Measurements from ENCODE around the gene CLIC3. TPM values are rescaled to one million over a fixed set of nuclear protein-coding genes. Genes with fewer than 3 reads are reported as not detected.
A peak's percentile ranks its signal among the peaks of the same experiment; 100 is the strongest.

The CLIC3 gene
- total RNA-seq, 1 experiment from 2014 or later: 0.55 TPM

GRCh38 chr9:136958473-136958872, 37.9 kb downstream of the CLIC3 start:
- Histone ChIP-seq H3K36me3 (no peaks in the 10 kb centered on the region), H3K9me3 (replicated peaks) (no peaks in the 10 kb centered on the region), H3K4me1 (peaks cover 3% of the 10 kb centered on the region; the same call in 1 of the 2 replicates), H3K4me3 (no peak overlapping the region), H3K27me3 (peaks cover 50% of the 10 kb centered on the region), H3K27ac (no peak overlapping the region)
- no peak for DNase-seq

GRCh38 chr9:136957901-136958300, 38.5 kb downstream of the CLIC3 start:
- DNase-seq: no peak
- Histone ChIP-seq H3K9me3 (replicated peaks) (no peaks in the 10 kb centered on the region), H3K27me3 (peaks cover 47% of the 10 kb centered on the region), H3K4me1 (peaks cover 1% of the 10 kb centered on the region; the same call in 1 of the 2 replicates), H3K36me3 (no peaks in the 10 kb centered on the region), H3K27ac (no peak overlapping the region), H3K4me3 (no peak overlapping the region)

DNA sequence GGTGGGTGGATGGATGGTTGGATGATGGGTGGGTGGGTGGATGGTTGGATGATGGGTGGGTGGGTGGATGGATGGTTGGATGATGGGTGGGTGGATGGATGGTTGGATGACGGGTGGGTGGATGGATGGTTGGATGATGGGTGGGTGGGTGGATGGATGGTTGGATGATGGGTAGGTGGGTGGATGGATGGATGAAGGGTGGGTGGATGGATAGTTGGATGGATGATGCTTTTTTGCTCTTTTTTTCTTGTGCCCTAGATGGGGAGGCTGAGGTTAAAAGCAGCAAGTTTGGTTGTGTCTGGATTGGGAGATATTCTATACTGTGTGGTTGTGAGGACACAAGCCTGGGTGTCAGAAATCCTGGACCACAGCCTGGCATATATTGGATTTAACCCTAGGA, 38.9 kb downstream of the CLIC3 start:
- no peak overlapping the region for H3K4me3 ChIP-seq
- no peak for DNase-seq
- H3K27me3 ChIP-seq: peaks cover 47% of the 10 kb centered on the region
- no peak overlapping the region for H3K27ac ChIP-seq
- H3K36me3 ChIP-seq: no peaks in the 10 kb centered on the region
- H3K9me3 ChIP-seq (replicated peaks): no peaks in the 10 kb centered on the region
- no peaks in the 10 kb centered on the region for H3K4me1 ChIP-seq

- no peak for DNase-seq
- Histone ChIP-seq H3K27me3 (peaks cover 48% of the 10 kb centered on the region), H3K36me3 (no peaks in the 10 kb centered on the region), H3K4me3 (no peak overlapping the region), H3K4me1 (no peaks in the 10 kb centered on the region), H3K9me3 (replicated peaks) (no peaks in the 10 kb centered on the region), H3K27ac (no peak overlapping the region)
These were observed 39.8 kb downstream of the CLIC3 start for GRCh38 chr9:136956604-136957003.

DNA sequence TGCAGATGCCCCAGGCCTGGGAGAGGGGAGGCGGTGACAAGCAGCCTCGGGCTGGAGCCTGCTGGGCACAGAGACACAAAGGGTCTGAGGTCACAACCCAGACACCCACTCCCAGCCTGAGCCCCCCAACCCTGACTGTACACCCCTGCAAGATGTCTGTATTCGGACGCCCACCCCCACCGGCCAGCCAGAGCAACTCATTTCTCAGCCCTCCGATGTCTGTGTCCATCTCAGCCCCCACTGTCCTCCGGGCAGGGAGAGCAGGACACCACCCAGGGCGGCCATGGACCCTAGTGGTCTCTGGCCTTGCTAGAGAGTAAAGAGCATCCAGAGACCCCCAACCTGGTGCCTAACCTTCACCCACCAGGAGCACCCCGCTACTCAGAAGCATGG, 40.4 kb downstream of the CLIC3 start:
- H3K27ac ChIP-seq: no peak overlapping the region
- no peaks in the 10 kb centered on the region for H3K9me3 ChIP-seq (replicated peaks)
- no peaks in the 10 kb centered on the region for H3K4me1 ChIP-seq
- no peaks in the 10 kb centered on the region for H3K36me3 ChIP-seq
- no peak for DNase-seq
- H3K4me3 ChIP-seq: no peak overlapping the region
- H3K27me3 ChIP-seq: peaks cover 49% of the 10 kb centered on the region

- no peak for DNase-seq
- Histone ChIP-seq H3K36me3 (no peaks in the 10 kb centered on the region), H3K27me3 (peaks cover 50% of the 10 kb centered on the region), H3K4me1 (no peaks in the 10 kb centered on the region), H3K9me3 (replicated peaks) (no peaks in the 10 kb centered on the region), H3K27ac (no peak overlapping the region), H3K4me3 (no peak overlapping the region)
These were observed 41.0 kb downstream of the CLIC3 start for GRCh38 chr9:136955202-136955942.

- H3K36me3 ChIP-seq: no peaks in the 10 kb centered on the region
- DNase-seq: no peak
- peaks cover 44% of the 10 kb centered on the region for H3K27me3 ChIP-seq
- H3K9me3 ChIP-seq (replicated peaks): no peaks in the 10 kb centered on the region
- no peak overlapping the region for H3K4me3 ChIP-seq
- no peak overlapping the region for H3K27ac ChIP-seq
- H3K4me1 ChIP-seq: no peaks in the 10 kb centered on the region
These were observed 41.9 kb downstream of the CLIC3 start for GRCh38 chr9:136954270-136955083.

DNA sequence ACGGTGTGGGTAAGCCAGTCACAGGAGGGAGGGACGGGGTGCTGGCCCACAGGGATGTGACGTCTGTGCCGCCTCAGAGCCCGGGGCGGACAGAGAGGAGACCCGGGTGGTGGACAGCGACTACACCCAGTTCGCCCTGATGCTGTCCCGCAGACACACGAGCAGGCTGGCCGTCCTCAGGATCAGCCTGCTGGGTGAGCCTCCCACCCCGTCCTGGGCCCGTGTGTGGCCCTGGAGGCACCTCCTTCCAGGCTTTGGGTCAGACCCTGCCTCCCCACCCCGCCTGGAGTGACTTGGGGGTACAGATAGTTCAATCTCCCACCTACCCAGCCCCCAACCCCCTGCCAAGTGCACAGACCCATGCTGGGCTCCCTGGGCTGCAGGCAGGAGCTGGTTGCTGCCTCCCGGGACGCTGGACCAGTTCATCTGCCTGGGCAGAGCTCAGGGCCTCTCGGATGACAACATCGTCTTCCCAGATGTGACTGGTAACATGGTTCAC, 42.5 kb downstream of the CLIC3 start:
- Histone ChIP-seq H3K4me1 (no peaks in the 10 kb centered on the region), H3K36me3 (no peaks in the 10 kb centered on the region), H3K4me3 (no peak overlapping the region), H3K27me3 (peaks cover 37% of the 10 kb centered on the region), H3K9me3 (replicated peaks) (no peaks in the 10 kb centered on the region), H3K27ac (no peak overlapping the region)
- DNase-seq: peak in 1 of 2 experiments; percentile 6

DNA sequence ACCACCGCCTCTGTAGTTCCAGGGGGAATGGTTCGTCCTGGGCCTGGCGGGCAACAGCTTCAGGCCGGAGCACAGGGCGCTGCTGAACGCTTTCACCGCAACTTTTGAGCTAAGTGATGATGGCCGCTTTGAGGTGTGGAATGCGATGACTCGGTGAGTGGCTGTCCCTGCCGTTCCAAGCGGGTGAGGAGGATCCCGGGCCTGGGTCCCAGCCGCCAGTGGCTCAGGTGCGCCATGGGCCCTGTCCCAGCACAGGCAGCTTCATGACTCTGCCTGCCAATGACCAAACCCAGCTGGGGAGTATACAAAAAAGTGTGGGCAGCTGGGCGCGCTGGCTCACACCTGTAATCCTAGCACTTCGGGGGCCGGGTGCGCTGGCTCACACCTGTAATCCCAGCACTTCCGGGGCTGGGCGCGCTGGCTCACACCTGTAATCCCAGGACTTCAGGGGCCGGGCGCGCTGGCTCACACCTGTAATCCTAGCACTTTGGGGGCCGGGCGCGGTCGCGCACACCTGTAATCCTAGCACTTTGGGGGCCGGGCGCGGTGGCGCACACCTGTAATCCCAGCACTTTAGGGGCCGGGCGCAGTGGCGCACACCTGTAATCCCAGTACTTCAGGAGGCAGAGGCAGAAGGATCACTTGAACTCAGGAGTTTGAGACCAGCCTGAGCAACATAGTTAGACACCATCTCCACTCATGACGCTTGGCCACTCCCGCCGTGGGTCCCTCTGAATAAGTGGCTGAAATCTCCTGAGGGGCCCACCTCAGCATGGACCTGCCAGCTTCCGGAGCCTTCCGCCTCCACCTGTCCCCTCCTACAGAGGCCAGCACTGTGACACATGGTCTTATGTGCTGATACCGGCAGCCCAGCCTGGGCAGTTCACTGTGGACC, 43.2 kb downstream of the CLIC3 start:
- Histone ChIP-seq H3K27me3 (peaks cover 34% of the 10 kb centered on the region), H3K4me3 (no peak overlapping the region), H3K4me1 (no peaks in the 10 kb centered on the region), H3K27ac (no peak overlapping the region), H3K9me3 (replicated peaks) (no peaks in the 10 kb centered on the region), H3K36me3 (no peaks in the 10 kb centered on the region)
- DNase-seq: no peak

GRCh38 chr9:136952321-136952850, 44.0 kb downstream of the CLIC3 start:
- peak in 1 of 2 experiments; percentile 5 for DNase-seq
- H3K27ac ChIP-seq: no peak overlapping the region
- no peak overlapping the region for H3K4me3 ChIP-seq
- no peaks in the 10 kb centered on the region for H3K36me3 ChIP-seq
- peaks cover 37% of the 10 kb centered on the region for H3K27me3 ChIP-seq
- no peaks in the 10 kb centered on the region for H3K9me3 ChIP-seq (replicated peaks)
- H3K4me1 ChIP-seq: no peaks in the 10 kb centered on the region

GRCh38 chr9:136951541-136952320, 44.6 kb downstream of the CLIC3 start, which contains the start of gene LCN12:
Gene LCN12 (plus strand): TSS chr9:136952273. CDS start chr9:136952328, 55 bp downstream.
- Histone ChIP-seq H3K9me3 (replicated peaks) (no peaks in the 10 kb centered on the region), H3K27ac (no peak within 1 kb of the TSS), H3K27me3 (peaks cover 41% of the 10 kb centered on the region), H3K4me1 (no peaks in the 10 kb centered on the region), H3K36me3 (no peaks in the 10 kb centered on the region), H3K4me3 (no peak within 1 kb of the TSS)
- DNase-seq: peak in 1 of 2 experiments; percentile 7

DNA sequence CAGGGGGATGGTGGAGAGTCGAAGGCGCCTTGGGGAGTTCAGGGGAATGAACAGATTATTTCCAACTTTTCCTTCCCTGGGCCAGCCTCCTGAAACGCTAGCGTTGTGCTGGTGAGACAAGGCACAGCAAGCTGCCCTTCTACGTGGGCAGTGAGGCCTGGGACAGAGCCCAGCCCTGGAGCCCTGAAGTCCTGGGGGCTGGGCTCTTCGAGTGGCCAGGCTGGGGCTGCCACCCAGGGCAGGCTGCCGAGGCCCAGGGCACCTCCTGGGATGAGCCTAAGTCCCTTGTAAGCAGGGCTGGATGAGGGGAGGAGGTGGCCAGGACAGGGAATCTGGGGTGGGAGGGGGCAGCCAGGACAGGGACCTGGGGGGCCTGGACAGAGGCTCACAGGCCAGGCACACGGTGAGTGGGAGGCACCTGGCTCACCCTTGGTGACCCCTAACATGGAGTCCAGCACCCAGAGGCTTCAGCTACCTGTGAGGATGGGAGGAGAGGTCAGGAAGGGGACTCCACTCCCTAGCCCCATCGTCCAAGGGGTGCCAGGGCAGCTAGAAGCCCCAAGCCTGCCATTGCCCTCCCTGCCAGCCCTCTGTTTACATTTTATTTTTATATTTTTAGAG, 45.6 kb downstream of the CLIC3 start:
- Histone ChIP-seq H3K27me3 (peaks cover 41% of the 10 kb centered on the region), H3K36me3 (no peaks in the 10 kb centered on the region), H3K4me3 (no peak overlapping the region), H3K4me1 (no peaks in the 10 kb centered on the region), H3K9me3 (replicated peaks) (no peaks in the 10 kb centered on the region), H3K27ac (no peak overlapping the region)
- peak in 1 of 2 experiments; percentile 2 for DNase-seq
